GM19455 (cell line): ENCODE data around the gene MAP1LC3C.
A peak's percentile ranks its signal among the peaks of the same experiment; 100 is the strongest.

ENCODE experiments used
- ATAC-seq: cut with Tn5 transposase; IDR thresholded peaks from one replicate; pipeline ENCODE4 v1.9.1; 2021; ENCODE audit not compliant: unreplicated experiment

Gene MAP1LC3C

GRCh38 chr1:241999026-241999425 lies at the start of gene MAP1LC3C:
Gene MAP1LC3C, minus strand, starts transcription at chr1:241999098. Its CDS starts 90 bp downstream, at chr1:241999008.
- ATAC-seq: no peak

- ATAC-seq: no peak
Observed at GRCh38 chr1:242043165-242043564, 44.3 kb upstream of the MAP1LC3C start.

GRCh38 chr1:242034392-242034791 lies 35.5 kb upstream of the MAP1LC3C start:
- no peak for ATAC-seq

GRCh38 chr1:242033447-242033846 lies 34.5 kb upstream of the MAP1LC3C start:
- ATAC-seq: no peak

DNA sequence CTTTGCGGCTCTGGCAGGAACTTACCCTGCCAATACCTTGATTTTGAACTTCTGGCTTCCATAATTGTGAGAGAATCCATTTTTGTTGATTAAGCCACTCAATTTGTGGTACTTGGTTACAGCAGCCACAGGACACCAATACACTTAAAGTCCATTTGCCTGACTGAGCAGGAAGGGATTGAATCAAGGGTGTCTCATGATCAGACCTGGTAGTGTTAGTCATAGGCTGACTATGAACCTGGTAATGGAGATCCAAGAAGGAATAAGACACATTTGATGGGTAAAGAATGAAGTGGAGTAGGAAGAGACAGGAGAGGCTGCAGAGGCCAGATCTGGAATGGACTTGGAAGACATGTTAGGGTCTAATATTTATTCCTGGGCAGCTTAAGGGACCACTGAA lies 31.2 kb upstream of the MAP1LC3C start:
- ATAC-seq: no peak

DNA sequence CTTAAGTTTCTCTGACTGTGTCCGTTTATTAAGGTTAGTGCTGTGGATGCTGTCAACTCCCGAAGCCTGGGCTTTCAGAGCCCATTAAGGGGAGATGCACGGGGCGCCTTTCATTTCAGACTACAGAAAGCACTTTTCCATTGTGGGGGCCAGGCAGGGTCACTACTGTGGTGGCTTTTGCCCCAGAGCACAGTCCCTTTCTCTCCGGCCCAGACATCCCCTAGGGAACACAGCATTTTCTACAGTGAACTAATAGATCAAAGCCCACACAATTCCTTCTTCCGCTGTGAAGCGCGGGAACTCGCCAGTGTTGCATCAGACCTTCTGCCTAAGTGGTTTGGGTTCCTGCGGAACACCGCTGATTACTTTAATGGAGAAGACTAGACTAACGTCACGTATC lies 26.8 kb upstream of the MAP1LC3C start:
- ATAC-seq: no peak

GRCh38 chr1:242023805-242024204 lies 24.9 kb upstream of the MAP1LC3C start:
- ATAC-seq: no peak

GRCh38 chr1:242019018-242019417 lies 20.1 kb upstream of the MAP1LC3C start:
- no peak for ATAC-seq

DNA sequence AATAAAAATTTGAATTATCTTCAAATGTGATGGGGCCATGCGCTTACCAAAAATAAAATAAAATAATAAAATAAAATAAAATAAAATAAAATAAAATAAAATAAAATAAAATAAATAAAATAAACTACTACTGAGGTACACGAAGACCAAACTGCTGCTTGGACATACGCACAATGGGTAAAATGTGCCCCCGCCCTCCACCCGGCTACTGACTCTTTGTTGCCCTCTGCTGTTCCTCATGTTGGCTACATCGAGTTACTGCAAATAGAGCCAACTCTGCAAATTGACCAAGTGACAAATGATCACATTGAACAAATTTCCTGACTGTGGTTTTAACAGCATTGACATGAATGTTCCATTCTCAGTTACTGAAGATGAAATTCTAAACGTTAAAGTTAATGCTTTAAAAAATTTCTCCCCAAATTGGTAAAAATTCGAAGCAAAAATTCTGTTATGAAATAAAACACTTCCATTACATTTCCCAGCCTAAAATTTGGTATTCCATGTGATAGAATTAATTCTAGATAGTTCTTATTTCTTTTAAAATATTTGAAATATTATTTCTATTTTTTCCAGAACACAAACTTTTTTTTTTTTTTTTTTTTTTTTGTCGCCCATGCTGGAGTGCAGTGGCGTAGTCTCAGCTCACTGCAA lies 18.8 kb upstream of the MAP1LC3C start:
- peak; percentile 82 for ATAC-seq

DNA sequence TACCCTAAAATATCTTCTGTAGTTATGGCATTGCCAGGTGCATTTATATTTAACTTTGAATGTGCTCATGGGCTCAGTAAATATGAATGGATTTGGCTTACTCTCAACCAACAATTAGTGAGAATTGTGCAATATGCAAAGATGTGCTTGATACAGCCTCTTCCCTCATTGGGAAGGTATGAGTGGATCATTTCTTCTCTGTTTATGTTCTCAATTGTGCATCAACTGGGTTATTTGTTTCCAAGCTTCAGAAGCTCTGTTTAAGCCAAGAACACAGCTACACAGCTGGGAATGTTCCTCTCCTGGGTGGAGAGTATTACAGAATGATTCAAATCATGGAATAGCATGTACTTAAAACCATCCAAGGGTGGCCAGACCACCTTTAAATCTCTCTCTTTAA lies 17.6 kb upstream of the MAP1LC3C start:
- ATAC-seq: no peak

DNA sequence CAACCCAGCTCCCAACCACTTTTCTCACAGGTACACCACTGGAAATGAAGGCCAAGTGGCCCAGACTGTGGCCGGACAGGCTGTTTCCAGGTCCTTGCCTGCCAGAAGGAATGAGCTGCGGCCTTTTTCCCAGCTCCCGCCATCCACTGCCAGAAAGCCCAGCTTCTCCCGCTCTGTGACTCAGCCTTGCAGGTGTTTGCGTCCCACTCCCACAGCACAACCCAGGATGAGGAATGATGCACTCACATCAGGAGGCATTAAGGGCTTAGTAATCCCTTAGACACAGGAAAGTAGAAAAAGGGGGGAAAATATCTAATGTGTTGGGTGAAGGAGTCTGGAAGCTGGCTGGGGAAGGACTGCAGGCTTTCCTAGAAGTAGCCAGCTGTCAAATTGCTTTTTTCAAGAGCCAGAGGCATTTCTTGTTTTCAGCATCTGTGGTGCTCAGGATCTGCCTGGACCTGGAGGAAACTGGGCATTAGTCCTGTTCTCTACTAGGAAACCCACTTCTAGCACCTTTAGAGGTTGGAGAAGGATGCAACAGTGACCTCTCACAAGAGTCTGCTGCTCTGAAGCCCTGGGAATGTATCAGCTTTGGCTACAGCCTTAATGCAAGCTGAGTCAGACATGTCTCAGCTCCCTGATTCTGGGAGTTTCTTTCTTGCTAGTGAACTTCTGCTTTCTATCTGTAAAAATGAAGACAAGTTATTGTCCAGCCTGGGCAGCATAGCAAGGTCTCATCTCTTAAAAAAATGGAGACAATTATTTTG lies 13.2 kb upstream of the MAP1LC3C start:
- no peak for ATAC-seq

GRCh38 chr1:242008826-242009495 lies 10.1 kb upstream of the MAP1LC3C start:
- no peak for ATAC-seq

- ATAC-seq: no peak
Observed at GRCh38 chr1:242006976-242007375, 8.1 kb upstream of the MAP1LC3C start.

GRCh38 chr1:242005866-242006535 lies 7.1 kb upstream of the MAP1LC3C start:
- ATAC-seq: no peak

GRCh38 chr1:242004751-242005495 lies 6.0 kb upstream of the MAP1LC3C start:
- no peak for ATAC-seq

- ATAC-seq: no peak
Observed at GRCh38 chr1:242002510-242002909, 3.6 kb upstream of the MAP1LC3C start.

DNA sequence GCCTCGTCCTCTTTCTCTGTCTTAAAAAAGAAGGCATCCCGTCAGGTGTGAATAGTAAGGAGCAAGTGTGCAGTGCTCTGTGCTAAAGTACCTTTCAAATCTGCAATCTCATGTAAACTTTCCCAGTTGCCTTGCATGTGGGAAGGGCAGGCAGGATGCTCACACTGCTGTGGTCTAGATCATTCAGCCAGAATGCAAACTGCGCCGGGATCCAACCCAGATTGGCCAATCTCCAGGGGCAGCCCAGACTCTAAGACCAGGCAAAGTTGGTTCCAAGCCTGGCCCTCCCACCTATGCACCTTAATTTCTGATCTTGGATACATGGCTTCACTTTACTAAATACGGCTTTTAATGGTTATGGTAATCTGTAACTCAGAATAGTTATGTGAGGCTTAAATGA lies 3.2 kb upstream of the MAP1LC3C start:
- no peak for ATAC-seq

DNA sequence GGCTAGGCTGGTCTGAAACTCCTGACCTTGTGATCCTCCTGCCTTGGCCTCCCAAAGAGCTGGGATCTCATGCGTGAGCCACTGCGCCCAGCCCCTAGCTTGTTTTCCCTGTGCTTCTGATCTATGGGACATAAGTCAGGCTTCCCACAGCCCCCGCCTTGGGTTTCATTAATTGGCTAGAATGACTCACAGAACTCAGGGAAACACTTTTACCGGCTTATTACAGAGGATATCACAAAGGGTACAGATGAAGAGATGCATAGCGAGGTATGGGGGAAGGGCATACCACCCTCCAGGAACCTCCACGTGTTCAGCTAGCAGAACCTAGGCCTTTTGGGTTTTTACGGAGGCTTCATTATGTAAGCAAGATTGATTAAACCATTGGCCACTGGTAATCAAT lies 1.5 kb upstream of the MAP1LC3C start:
- ATAC-seq: no peak

DNA sequence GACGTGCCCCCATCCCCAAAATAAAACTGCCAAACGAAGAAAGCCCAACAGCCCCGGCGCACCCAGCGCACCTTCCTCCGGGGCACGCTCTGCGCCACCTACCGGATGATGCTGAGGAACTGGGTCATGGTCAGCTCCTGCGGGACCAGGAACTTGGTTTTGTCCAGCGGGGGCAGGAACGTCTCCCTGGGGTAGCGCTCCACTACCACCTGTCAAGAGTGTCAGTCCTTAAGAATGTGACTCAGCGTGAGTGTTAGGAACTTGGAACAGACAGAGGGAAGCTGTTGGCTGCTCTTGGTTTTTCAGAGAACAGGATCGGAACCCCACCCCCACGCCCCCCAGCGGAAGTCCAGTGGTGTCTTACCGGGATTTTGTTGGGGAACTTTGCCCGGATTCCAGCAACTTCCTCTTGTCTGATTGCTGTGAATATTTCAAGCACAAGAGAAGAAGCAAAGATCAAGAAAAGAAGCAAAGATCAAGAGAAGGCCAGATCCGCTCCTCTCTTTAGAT lies 431 bp downstream of the MAP1LC3C start:
- ATAC-seq: peak; percentile 68

DNA sequence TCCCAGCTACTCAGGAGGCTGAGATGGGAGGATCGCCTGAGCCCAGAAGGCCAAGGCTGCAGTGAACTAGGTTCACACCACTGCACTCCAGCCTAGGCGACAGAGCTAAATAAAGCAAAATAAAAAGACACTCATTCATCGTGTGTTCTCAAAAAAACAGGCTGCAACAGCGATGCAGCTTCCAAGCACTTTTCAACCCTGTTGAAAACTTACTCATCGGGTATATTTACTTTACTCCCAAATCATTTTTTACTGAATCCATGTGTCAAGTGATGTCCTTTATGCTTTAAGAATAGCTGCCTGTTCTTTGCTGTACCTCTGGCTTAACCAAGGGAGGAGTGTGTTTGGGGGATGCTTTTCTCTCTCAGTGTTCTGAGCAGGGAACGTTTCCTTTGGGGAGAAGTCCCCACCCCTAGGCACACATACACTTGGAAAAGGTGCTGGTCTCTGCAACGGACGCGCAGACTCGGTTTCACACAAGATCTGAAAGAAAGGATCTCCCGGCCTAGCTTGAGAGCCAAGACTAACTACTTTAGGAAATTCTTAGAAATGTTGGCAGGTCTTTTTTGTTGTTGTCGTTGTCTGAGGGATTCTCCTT lies 1.4 kb downstream of the MAP1LC3C start:
- no peak for ATAC-seq
